Motor neuron (in vitro differentiated cells): ENCODE results near the gene PTGES3L. TPM values are rescaled to one million over a fixed set of nuclear protein-coding genes. Genes with fewer than 3 reads are reported as not detected.

ENCODE experiments used
- ATAC-seq, 8 experiments: fragments of 200-7000 bp; cut with Tn5 transposase; replicated peaks in 6 of 8; 2 replicates each; pipeline ENCODE4 v1.8.0; 2021; ENCODE audit warnings: mild to moderate bottlenecking in 8 of 8, moderate library complexity in 8 of 8
- H3K27ac ChIP-seq, 2 donors: fragments of 250-450 bp; sonication (Bioruptor Pico); 2 replicates each; pipeline ENCODE4 v1.9.0; 2021; ENCODE audit warnings: antibody characterized with exemption in 2 of 2, mild to moderate bottlenecking in 2 of 2, moderate library complexity in 1 of 2
- H3K4me1 ChIP-seq, 2 donors: fragments of 250-450 bp; sonication (Bioruptor Pico); replicated peaks in 1 of 2; 2 replicates each; pipeline ENCODE4 v1.6.1; 2021; ENCODE audit warnings: antibody characterized with exemption in 2 of 2, mild to moderate bottlenecking in 2 of 2, moderate library complexity in 1 of 2
- H3K4me3 ChIP-seq, 5 donors: fragments of 250-450 bp; sonication (Bioruptor Pico); 2 replicates each; pipeline ENCODE4 v1.9.0; 2021; ENCODE audit warnings: antibody characterized with exemption in 5 of 5, mild to moderate bottlenecking in 5 of 5, moderate library complexity in 4 of 5
- WGBS, 10 experiments: fragments of 450-650 bp; shearing (Covaris generic); methylation state at CpG; one replicate each; pipeline ENCODE4 v1.0.0; 2022; 5-methylcytosine and 5-hydroxymethylcytosine counted together
- in situ Hi-C, 9 experiments: fragments of 400-800 bp; cut with MboI; loops; one replicate each; pipeline ENCODE4 v1.15.0; 2021; ENCODE audit warnings: low sequenced_read_pairs in 9 of 9, low pct_unique_long_range_greater_than_20kb in 2 of 9; ENCODE audit not compliant: unreplicated experiment in 9 of 9
- total RNA-seq, 8 experiments: library from RNA; unstranded; fragments of 300-600 nt; gene quantifications; 2 replicates each; pipeline versions ENCODE4 v1.2.3 to v1.2.4, GENCODE V29; 2022

The PTGES3L gene
- total RNA-seq: 1 to 10 TPM in 7 of 8 experiments, under 1 TPM in 1; 0.76 to 3.6 (median 2.0) TPM

- WGBS, 10 experiments: 0 to 90% (median 36%) methylated on average over 1 to 9 of the region's 21 CpGs; no CpG with 5 or more reads in 3 of the 10 experiments
- peaks cover 12 to 18% of the 10 kb centered on the region in 2 donors for H3K4me1 ChIP-seq
- peak within 1 kb of the TSS; percentile 87 to 88 for H3K27ac ChIP-seq
- peak within 1 kb of the TSS; percentile 82 to 97 (median 85) for H3K4me3 ChIP-seq
- in situ Hi-C loops: no loop called here
- peak; percentile 36 to 78 (median 57) for ATAC-seq
Measured at GRCh38 chr17:42979511-42980273, at the start of gene PTGES3L. TSS of gene PTGES3L (minus strand) at chr17:42980080. CDS start at chr17:42980053, 27 bp downstream.

- ATAC-seq: no peak
- 80 to 92% (median 82%) methylated on average over 1 to 14 of the region's 17 CpGs; no CpG with 5 or more reads in 3 of the 10 experiments for WGBS, 10 experiments
- Histone ChIP-seq H3K27ac (no peak overlapping the region), H3K4me1 (peaks cover 23 to 29% of the 10 kb centered on the region in 2 donors), H3K4me3 (no peak overlapping the region)
- in situ Hi-C loops: no loop called here
Measured at GRCh38 chr17:43028221-43028861, 48.5 kb upstream of the PTGES3L start.

GRCh38 chr17:43027091-43028032 is 47.5 kb upstream of the PTGES3L start:
- ATAC-seq: no peak
- no peak overlapping the region for H3K27ac ChIP-seq
- in situ Hi-C loops: no loop called here
- H3K4me3 ChIP-seq: no peak overlapping the region
- peaks cover 20 to 25% of the 10 kb centered on the region in 2 donors for H3K4me1 ChIP-seq
- WGBS, 10 experiments: 58 to 88% (median 71%) methylated on average over 1 to 4 of the region's 9 CpGs; no CpG with 5 or more reads in 6 of the 10 experiments

- in situ Hi-C loops: no loop called here
Measured at GRCh38 chr17:43026595-43026994, 46.7 kb upstream of the PTGES3L start.

GRCh38 chr17:43025766-43026537 is 46.1 kb upstream of the PTGES3L start:
- in situ Hi-C loops: no loop called here
- WGBS, 10 experiments: 35 to 100% (median 61%) methylated on average over 1 to 5 of the region's 16 CpGs; no CpG with 5 or more reads in 5 of the 10 experiments
- Histone ChIP-seq H3K4me3 (peak overlapping the region; percentile 44 to 50 (median 46)), H3K4me1 (peaks cover 20 to 25% of the 10 kb centered on the region in 2 donors), H3K27ac (peak overlapping the region in 1 of 2 donors; percentile 82)
- no peak for ATAC-seq

More at GRCh38 chr17:43026595-43026994, 46.7 kb upstream of the PTGES3L start:
- Histone ChIP-seq H3K4me1 (peaks cover 20 to 25% of the 10 kb centered on the region in 2 donors), H3K4me3 (no peak overlapping the region), H3K27ac (no peak overlapping the region)
- WGBS, 10 experiments: 40 to 100% (median 80%) methylated on average over 1 to 4 of the region's 5 CpGs; no CpG with 5 or more reads in 2 of the 10 experiments
- ATAC-seq: no peak

- Histone ChIP-seq H3K4me1 (peaks cover 22 to 28% of the 10 kb centered on the region in 2 donors), H3K4me3 (peak overlapping the region; percentile 44 to 50 (median 46)), H3K27ac (peak overlapping the region; percentile 75 to 82)
- WGBS, 10 experiments: 7% methylated on average over 3 of the region's 27 CpGs; no CpG with 5 or more reads in 9 of the 10 experiments
- in situ Hi-C loops: no loop called here
- ATAC-seq: peak in 1 of 8 experiments; percentile 30
Measured at GRCh38 chr17:43025290-43025657, 45.4 kb upstream of the PTGES3L start.

GRCh38 chr17:43024407-43025289 is 44.8 kb upstream of the PTGES3L start, which contains the start of gene RND2:
TSS of gene RND2 (plus strand) at chr17:43025231. CDS start at chr17:43025348, 117 bp downstream.
- peaks cover 29 to 34% of the 10 kb centered on the region in 2 donors for H3K4me1 ChIP-seq
- ATAC-seq: peak; percentile 52 to 74 (median 66)
- in situ Hi-C loops: loop anchor here in 1 of 9 experiments (25.0 kb wide), 1 partner anchor 313 kb away; no protein-coding TSS in a partner anchor
- H3K4me3 ChIP-seq: peak within 1 kb of the TSS; percentile 44 to 50 (median 46)
- H3K27ac ChIP-seq: peak within 1 kb of the TSS; percentile 75 to 82
- 0 to 2% (median 0%) methylated on average over 1 to 22 of the region's 61 CpGs; no CpG with 5 or more reads in 6 of the 10 experiments for WGBS, 10 experiments

GRCh38 chr17:43021741-43022512 is 42.0 kb upstream of the PTGES3L start, which contains the start of gene VAT1:
TSS of gene VAT1 (minus strand) at chr17:43022385. CDS start at chr17:43022322, 63 bp downstream.
- in situ Hi-C loops: loop anchor here in 1 of 9 experiments (25.0 kb wide), 1 partner anchor 315 kb away; no protein-coding TSS in a partner anchor

GRCh38 chr17:43020789-43021740 is 41.2 kb upstream of the PTGES3L start:
- ATAC-seq: peak; percentile 7 to 46 (median 29)
- peak overlapping the region; percentile 57 to 99 (median 68) for H3K4me3 ChIP-seq
- in situ Hi-C loops: loop anchor here in 1 of 9 experiments (25.0 kb wide), 1 partner anchor 316 kb away; no protein-coding TSS in a partner anchor
- peak overlapping the region; percentile 87 for H3K27ac ChIP-seq
- peaks cover 34 to 37% of the 10 kb centered on the region in 2 donors for H3K4me1 ChIP-seq
- 13 to 75% (median 20%) methylated on average over 2 to 11 of the region's 40 CpGs; no CpG with 5 or more reads in 5 of the 10 experiments for WGBS, 10 experiments

More at GRCh38 chr17:43021741-43022512, 42.0 kb upstream of the PTGES3L start, which contains the start of gene VAT1:
- Histone ChIP-seq H3K4me3 (peak within 1 kb of the TSS; percentile 57 to 99 (median 68)), H3K4me1 (peaks cover 42 to 43% of the 10 kb centered on the region in 2 donors), H3K27ac (peak within 1 kb of the TSS; percentile 87)
- peak; percentile 38 to 58 (median 42) for ATAC-seq
- WGBS, 10 experiments: 0% methylated on average over 1 to 8 of the region's 80 CpGs; no CpG with 5 or more reads in 7 of the 10 experiments
